H1 (cell line): ENCODE measurements around the gene OLFML2A. TPM values are rescaled to one million over a fixed set of nuclear protein-coding genes. Genes with fewer than 3 reads are reported as not detected.

ENCODE experiments used
- CTCF ChIA-PET: fragments of 300-600 bp; sonication (Branson Sonifier 250); formaldehyde crosslinking; loops from one replicate; lab custom pipeline; 2021; ENCODE audit not compliant: partially characterized antibody; lab: Charles Lee
- POLR2A ChIA-PET: fragments of 300-600 bp; sonication (Branson Sonifier 250); formaldehyde crosslinking; loops from one replicate; lab custom pipeline; 2021; ENCODE audit warnings: inconsistent platforms; ENCODE audit not compliant: partially characterized antibody; lab: Charles Lee
- DNase-seq, 2 experiments: peaks; one replicate each; pipeline versions ENCODE4 v3.0.0 to v3.0.0-alpha.2; 2010 to 2022; ENCODE audit warnings: low spot score in 2 of 2, low read depth in 1 of 2, mixed read lengths in 1 of 2
- FAIRE-seq: peaks from 2 replicates; lab custom pipeline; 2011; peaks lifted over from hg19 to GRCh38; lab: Jason Lieb, UNC
- H2AFZ ChIP-seq: 2 replicates; pipeline ENCODE4 v1.8.1; 2012; ENCODE audit warnings: low read length, inconsistent platforms
- H2AK5ac ChIP-seq: 2 replicates; pipeline ENCODE4 v1.6.1; 2013; ENCODE audit warnings: low read depth, low read length
- H2BK120ac ChIP-seq: replicated peaks from 2 replicates; pipeline ENCODE3; 2013; ENCODE audit warnings: low read depth, low read length, inconsistent platforms
- H2BK12ac ChIP-seq: 2 replicates; pipeline ENCODE4 v1.6.1; 2013; ENCODE audit warnings: low read depth, low read length
- H2BK15ac ChIP-seq: 2 replicates; pipeline ENCODE4 v1.6.1; 2013; ENCODE audit warnings: low read length
- H2BK20ac ChIP-seq: 2 replicates; pipeline ENCODE4 v1.6.1; 2013; ENCODE audit warnings: low read length
- H2BK5ac ChIP-seq: 2 replicates; pipeline ENCODE4 v1.6.1; 2013; ENCODE audit warnings: low read depth, low read length
- H3K14ac ChIP-seq: 2 replicates; pipeline ENCODE4 v1.6.1; 2013; ENCODE audit warnings: inconsistent platforms; ENCODE audit not compliant: insufficient read length
- H3K18ac ChIP-seq: 2 replicates; pipeline ENCODE4 v1.6.1; 2013; ENCODE audit warnings: low read length; ENCODE audit errors: extremely low read depth
- H3K23ac ChIP-seq: 2 replicates; pipeline ENCODE4 v1.6.1; 2013; ENCODE audit warnings: inconsistent platforms; ENCODE audit not compliant: insufficient read length
- H3K23me2 ChIP-seq: 2 replicates; pipeline ENCODE4 v1.6.1; 2013; ENCODE audit warnings: low read depth, low read length
- H3K27ac ChIP-seq: 2 replicates; pipeline ENCODE4 v1.6.1; 2011; ENCODE audit warnings: low read depth, low read length, inconsistent platforms
- H3K27me3 ChIP-seq, 4 experiments: replicated peaks in 1 of 4; 1 replicate in 1 of 4; 2 replicates in 3 of 4; pipeline versions ENCODE4 v1.6.1 to v1.8.1; 2011 to 2013; ENCODE audit warnings: low read length in 3 of 4, mild to moderate bottlenecking in 3 of 4, inconsistent platforms in 2 of 4, mixed read lengths in 2 of 4, moderate library complexity in 1 of 4; ENCODE audit not compliant: control insufficient read depth in 3 of 4, insufficient read depth in 3 of 4; ENCODE audit errors: extremely low read depth in 1 of 4
- H3K36me3 ChIP-seq, 4 experiments: 2 replicates each; pipeline versions ENCODE4 v1.6.1 to v1.8.1; 2011 to 2013; ENCODE audit warnings: mild to moderate bottlenecking in 4 of 4, low read length in 3 of 4, moderate library complexity in 2 of 4, control low read depth in 1 of 4, inconsistent platforms in 1 of 4; ENCODE audit not compliant: insufficient read depth in 4 of 4, control insufficient read depth in 2 of 4
- H3K4ac ChIP-seq: replicated peaks from 2 replicates; pipeline ENCODE3; 2013; ENCODE audit warnings: low read length, low read depth, mixed read lengths, inconsistent platforms; ENCODE audit not compliant: insufficient read length
- H3K4me1 ChIP-seq, 4 experiments: replicated peaks in 1 of 4; 1 replicate in 1 of 4; 2 replicates in 3 of 4; pipeline versions ENCODE4 v1.6.1 to v1.8.1; 2011 to 2013; ENCODE audit warnings: low read length in 3 of 4, inconsistent platforms in 2 of 4, mixed read lengths in 1 of 4; ENCODE audit not compliant: insufficient read depth in 4 of 4, control insufficient read depth in 3 of 4
- H3K4me2 ChIP-seq, 2 experiments: 2 replicates each; pipeline versions ENCODE4 v1.6.1 to v1.8.1; 2011 to 2013; ENCODE audit warnings: low read depth in 2 of 2, low read length in 2 of 2, control low read depth in 1 of 2, inconsistent platforms in 1 of 2, mild to moderate bottlenecking in 1 of 2; ENCODE audit not compliant: insufficient read depth in 1 of 2
- H3K4me3 ChIP-seq, 4 experiments: fragments of 200-600, 300-600 bp in 1 of 4; sonication (generic), shearing (Covaris generic), sonication (Bioruptor Twin) in 1 of 4; 2 replicates each; pipeline versions ENCODE4 v1.5.1 to v1.8.1; 2011 to 2016; ENCODE audit warnings: low read length in 4 of 4, low read depth in 3 of 4, control low read depth in 2 of 4, inconsistent platforms in 2 of 4, mild to moderate bottlenecking in 2 of 4, mixed read lengths in 1 of 4, moderate library complexity in 1 of 4; ENCODE audit not compliant: insufficient read depth in 2 of 4; ENCODE audit errors: extremely low read depth in 1 of 4
- H3K56ac ChIP-seq: replicated peaks from 2 replicates; pipeline ENCODE3; 2013; ENCODE audit warnings: low read depth, mild to moderate bottlenecking, mixed read lengths, low read length, inconsistent platforms; ENCODE audit not compliant: insufficient read length
- H3K79me1 ChIP-seq: 2 replicates; pipeline ENCODE4 v1.6.1; 2013; ENCODE audit warnings: low read depth, low read length, control low read depth
- H3K79me2 ChIP-seq, 2 experiments: 2 replicates each; pipeline versions ENCODE4 v1.6.1 to v1.8.1; 2012 to 2013; ENCODE audit warnings: low read length in 2 of 2, mild to moderate bottlenecking in 2 of 2, inconsistent platforms in 1 of 2; ENCODE audit not compliant: insufficient read depth in 2 of 2, control insufficient read depth in 1 of 2
- H3K9ac ChIP-seq, 4 experiments: replicated peaks in 1 of 4; 1 replicate in 1 of 4; 2 replicates in 3 of 4; pipeline versions ENCODE4 v1.6.1 to v1.8.1; 2011 to 2013; ENCODE audit warnings: low read depth in 3 of 4, low read length in 3 of 4, control low read depth in 2 of 4, mild to moderate bottlenecking in 2 of 4, moderate library complexity in 2 of 4, inconsistent platforms in 1 of 4; ENCODE audit errors: extremely low read depth in 1 of 4
- H3K9me3 ChIP-seq, 2 experiments: 2 replicates each; pipeline versions ENCODE4 v1.6.1 to v1.8.1; 2012 to 2013; ENCODE audit warnings: mild to moderate bottlenecking in 2 of 2, moderate library complexity in 2 of 2, control low read depth in 1 of 2, inconsistent platforms in 1 of 2, low read depth in 1 of 2, low read length in 1 of 2, mixed read lengths in 1 of 2; ENCODE audit not compliant: insufficient read depth in 2 of 2
- H4K20me1 ChIP-seq, 2 experiments: replicated peaks in 1 of 2; 2 replicates each; pipeline versions ENCODE3 to v1.8.1; 2011 to 2013; ENCODE audit warnings: inconsistent platforms in 2 of 2, low read length in 2 of 2, mild to moderate bottlenecking in 1 of 2; ENCODE audit not compliant: insufficient read depth in 2 of 2, control insufficient read depth in 1 of 2
- H4K5ac ChIP-seq: 2 replicates; pipeline ENCODE4 v1.6.1; 2013; ENCODE audit warnings: low read length, low read depth, mixed read lengths, inconsistent platforms; ENCODE audit not compliant: insufficient read length
- H4K8ac ChIP-seq: 2 replicates; pipeline ENCODE4 v1.8.0; 2013; ENCODE audit warnings: mild to moderate bottlenecking, moderate library complexity, low read length, inconsistent platforms; ENCODE audit not compliant: insufficient read depth; ENCODE audit errors: extremely low read depth
- H4K91ac ChIP-seq: replicated peaks from 2 replicates; pipeline ENCODE3; 2013; ENCODE audit warnings: low read length, mixed read lengths, inconsistent platforms; ENCODE audit not compliant: insufficient read length
- BACH1 ChIP-seq: IDR thresholded peaks from 2 replicates; pipeline ENCODE4 v1.6.1; 2012; ENCODE audit warnings: low read length, improper control_type of control experiment
- FOSL1 ChIP-seq: IDR thresholded peaks from 2 replicates; pipeline ENCODE4 v1.6.1; 2011; ENCODE audit warnings: mild to moderate bottlenecking, low read depth, low read length, moderate library complexity; ENCODE audit not compliant: insufficient read depth
- GABPA ChIP-seq: IDR thresholded peaks from 2 replicates; pipeline ENCODE4 v1.6.1; 2011; ENCODE audit warnings: mild to moderate bottlenecking, low read length, moderate library complexity, borderline replicate concordance; ENCODE audit not compliant: insufficient read depth
- JUN ChIP-seq: IDR thresholded peaks from 2 replicates; pipeline ENCODE4 v1.6.1; 2011; ENCODE audit warnings: low read depth, mild to moderate bottlenecking, improper control_type of control experiment, low read length
- KDM1A ChIP-seq: fragments of 200-600, 300-600 bp; sonication (generic); IDR thresholded peaks from 2 replicates; pipeline ENCODE4 v1.7.1; 2016; ENCODE audit warnings: mild to moderate bottlenecking, low read length, borderline replicate concordance
- SIRT6 ChIP-seq: IDR thresholded peaks from one replicate; pipeline ENCODE4 v1.7.1; 2012; ENCODE audit warnings: low read length, inconsistent platforms
- SP1 ChIP-seq: IDR thresholded peaks from 2 replicates; pipeline ENCODE4 v1.6.1; 2011; ENCODE audit warnings: low read depth, low read length
- WGBS, 2 experiments: shearing (Covaris generic) in 1 of 2; methylation state at CpG; one replicate each; pipeline versions ENCODE4 v1.1.6 to v1.1.7; 2013 to 2015; ENCODE audit warnings: low lambda C conversion rate in 2 of 2, mixed read lengths in 2 of 2, inconsistent platforms in 1 of 2, low coverage in 1 of 2, missing lambda C conversion rate in 1 of 2; ENCODE audit not compliant: insufficient replicate concordance in 2 of 2, insufficient coverage in 1 of 2, insufficient read length in 1 of 2; ENCODE audit errors: extremely low coverage in 1 of 2, missing lambda C conversion rate in 1 of 2; 5-methylcytosine and 5-hydroxymethylcytosine counted together
- polyA plus RNA-seq, 7 experiments: library from polyadenylated mRNA; depleted of rRNA in 3 of 7; stranded (reverse) in 5 of 7; unstranded in 2 of 7; fragments of >200 nt in 5 of 7; fragments of 200-250 nt in 2 of 7; gene quantifications; 1 replicate in 5 of 7; 2 replicates in 1 of 7; 4 replicates in 1 of 7; pipeline versions ENCODE4 v1.2.1 to v1.2.3, GENCODE V29; 2011 to 2013; ENCODE audit warnings: missing spikeins in 2 of 7, mixed read lengths in 2 of 7
- total RNA-seq: library from RNA; stranded (reverse); fragmentation: NEBNext Ultra II Directional; extraction: Animal tissue kit (Norgen Biotek cat#: 25700); gene quantifications from 2 replicates; pipeline ENCODE4 v1.2.1, GENCODE V29; 2021
- TF ChIP-seq, protein P1 (sequence below), 3 experiments: IDR thresholded peaks; 1 replicate in 2 of 3; 2 replicates in 1 of 3; pipeline versions ENCODE4 v1.5.1 to v1.6.1; 2011; ENCODE audit warnings: low read length in 3 of 3, mild to moderate bottlenecking in 3 of 3, inconsistent platforms in 2 of 3, low read depth in 1 of 3, moderate library complexity in 1 of 3; ENCODE audit not compliant: insufficient read depth in 1 of 3; ENCODE audit errors: control extremely low read depth in 1 of 3

The OLFML2A gene
- total and polyA plus RNA-seq, 2 of the 8 experiments (the other 6 are each of a cell fraction or from before 2014, with no cell fraction given) = 7.8 to 11.5 TPM

DNA sequence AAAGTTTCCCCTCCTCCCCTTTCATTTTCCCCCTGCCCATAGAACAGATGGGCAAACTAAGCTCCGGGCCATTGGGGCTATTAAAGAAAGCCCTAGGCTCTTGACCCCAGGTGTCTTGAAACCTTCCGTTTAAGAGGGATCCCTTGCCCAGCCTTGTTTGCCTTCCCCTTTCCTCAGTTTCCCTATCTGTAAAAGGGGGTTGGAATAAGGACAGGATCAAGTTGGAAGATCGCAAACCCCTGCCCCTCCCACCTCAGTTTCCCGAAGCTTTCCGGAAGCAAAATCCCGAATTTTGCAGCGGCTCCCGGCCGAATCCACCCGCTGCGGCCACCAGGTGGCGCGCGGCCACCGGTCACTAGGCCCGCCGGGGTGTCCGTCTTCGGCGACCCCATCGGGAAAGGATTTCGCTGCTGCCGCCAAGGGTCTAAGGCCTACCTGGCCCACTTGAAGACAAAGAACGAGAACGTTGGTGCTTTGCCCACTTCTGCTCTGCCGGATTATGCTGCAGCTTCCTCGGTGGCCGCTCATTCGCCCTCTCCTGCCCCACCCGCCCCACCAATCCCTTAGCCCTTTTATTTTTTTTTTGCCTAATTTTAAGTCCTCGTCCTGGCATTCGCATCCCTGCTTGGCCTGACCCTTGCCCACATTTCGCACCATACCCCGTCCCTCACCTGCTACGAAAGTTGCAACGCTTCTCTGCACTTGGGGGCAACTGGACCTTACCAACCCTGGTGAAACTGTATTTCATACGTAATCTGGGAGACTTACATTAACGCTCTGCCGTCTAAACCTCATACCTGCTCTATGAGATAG lies 4.9 kb upstream of the OLFML2A start:
- peaks cover 2 to 33% of the 10 kb centered on the region in 2 experiments; a peak in 3 of 4 replicates for H3K79me2 ChIP-seq
- H3K4me3 ChIP-seq = peak overlapping the region; percentile 56 to 86 (median 76); a peak in 7 of 8 replicates
- peaks cover 9 to 10% of the 10 kb centered on the region in 2 experiments for H4K20me1 ChIP-seq
- H2BK5ac ChIP-seq = no peak overlapping the region
- H2BK15ac ChIP-seq = peak overlapping the region; percentile 90; the same call in 1 of the 2 replicates
- H2BK20ac ChIP-seq = no peak overlapping the region
- no peak overlapping the region for H4K5ac ChIP-seq
- H3K23ac ChIP-seq = no peak overlapping the region
- peak overlapping the region; percentile 55 for H3K4ac ChIP-seq
- no peak overlapping the region for H2BK120ac ChIP-seq
- DNase-seq (peak in 1 of 2 experiments; percentile 95), FAIRE-seq (no peak)
- H3K27me3 ChIP-seq = peaks cover 0 to 9% (median 6%) of the 10 kb centered on the region in 4 experiments; a peak in 6 of 7 replicates
- H3K4me2 ChIP-seq = peak overlapping the region; percentile 70 to 85
- ChIA-PET POLR2A (interaction anchor here (0.7 to 13.5 kb wide), 8 partner anchors 13 to 106 kb away, joined by 3 to 396 read pairs (median 4); partner anchors contain the start of genes ARPC5L, RPL35 and WDR38), CTCF (interaction anchor here (0.6 to 17.6 kb wide), 26 partner anchors 7 to 606 kb away, joined by 3 to 1300 read pairs (median 4); partner anchors contain the start of genes ARPC5L, RPL35 and WDR38)
- peak overlapping the region; percentile 8 for H4K91ac ChIP-seq
- 25% methylated on average over 39 of the region's 39 CpGs; no CpG with 5 or more reads in 1 of the 2 experiments for WGBS, 2 experiments
- peaks cover 10% of the 10 kb centered on the region for H3K23me2 ChIP-seq
- no peak overlapping the region for H2AK5ac ChIP-seq
- no peaks in the 10 kb centered on the region for H3K79me1 ChIP-seq
- H2AFZ ChIP-seq = no peak overlapping the region
- H3K56ac ChIP-seq = no peak overlapping the region
- H3K18ac ChIP-seq = no peak overlapping the region
- no peaks in the 10 kb centered on the region for H3K9me3 ChIP-seq
- peak overlapping the region in 1 of 4 experiments; percentile 25; a peak in 1 of 7 replicates for H3K9ac ChIP-seq
- no peaks in the 10 kb centered on the region for H3K36me3 ChIP-seq
- no peak overlapping the region for H4K8ac ChIP-seq
- no peak overlapping the region for H2BK12ac ChIP-seq
- no peak overlapping the region for H3K27ac ChIP-seq
- peaks cover 3 to 15% (median 6%) of the 10 kb centered on the region in 4 experiments; a peak in 6 of 7 replicates for H3K4me1 ChIP-seq
- H3K14ac ChIP-seq = no peak overlapping the region
- TF ChIP-seq BACH1 (no peak), SIRT6 (no peak), SP1 (no peak), JUN (no peak), GABPA (no peak), KDM1A (peak; percentile 100), FOSL1 (no peak)
- TF ChIP-seq, protein P1, sequence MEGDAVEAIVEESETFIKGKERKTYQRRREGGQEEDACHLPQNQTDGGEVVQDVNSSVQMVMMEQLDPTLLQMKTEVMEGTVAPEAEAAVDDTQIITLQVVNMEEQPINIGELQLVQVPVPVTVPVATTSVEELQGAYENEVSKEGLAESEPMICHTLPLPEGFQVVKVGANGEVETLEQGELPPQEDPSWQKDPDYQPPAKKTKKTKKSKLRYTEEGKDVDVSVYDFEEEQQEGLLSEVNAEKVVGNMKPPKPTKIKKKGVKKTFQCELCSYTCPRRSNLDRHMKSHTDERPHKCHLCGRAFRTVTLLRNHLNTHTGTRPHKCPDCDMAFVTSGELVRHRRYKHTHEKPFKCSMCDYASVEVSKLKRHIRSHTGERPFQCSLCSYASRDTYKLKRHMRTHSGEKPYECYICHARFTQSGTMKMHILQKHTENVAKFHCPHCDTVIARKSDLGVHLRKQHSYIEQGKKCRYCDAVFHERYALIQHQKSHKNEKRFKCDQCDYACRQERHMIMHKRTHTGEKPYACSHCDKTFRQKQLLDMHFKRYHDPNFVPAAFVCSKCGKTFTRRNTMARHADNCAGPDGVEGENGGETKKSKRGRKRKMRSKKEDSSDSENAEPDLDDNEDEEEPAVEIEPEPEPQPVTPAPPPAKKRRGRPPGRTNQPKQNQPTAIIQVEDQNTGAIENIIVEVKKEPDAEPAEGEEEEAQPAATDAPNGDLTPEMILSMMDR (IDR thresholded peaks at IDR 0.05; ENCODE audit: control extremely low read depth in 1 of 3, insufficient read depth in 1 of 3, low read depth in 1 of 3, low read length in 3 of 3) = peak; percentile 81 to 96 (median 90)
